Measurements from ENCODE around the gene PPP1R13B. TPM values are rescaled to one million over a fixed set of nuclear protein-coding genes. Genes with fewer than 3 reads are reported as not detected.
A peak's percentile ranks its signal among the peaks of the same experiment; 100 is the strongest.

The PPP1R13B gene
- total and polyA plus RNA-seq, 7 experiments from 2014 or later = 3.3 to 26.8 (median 16.9) TPM

DNA sequence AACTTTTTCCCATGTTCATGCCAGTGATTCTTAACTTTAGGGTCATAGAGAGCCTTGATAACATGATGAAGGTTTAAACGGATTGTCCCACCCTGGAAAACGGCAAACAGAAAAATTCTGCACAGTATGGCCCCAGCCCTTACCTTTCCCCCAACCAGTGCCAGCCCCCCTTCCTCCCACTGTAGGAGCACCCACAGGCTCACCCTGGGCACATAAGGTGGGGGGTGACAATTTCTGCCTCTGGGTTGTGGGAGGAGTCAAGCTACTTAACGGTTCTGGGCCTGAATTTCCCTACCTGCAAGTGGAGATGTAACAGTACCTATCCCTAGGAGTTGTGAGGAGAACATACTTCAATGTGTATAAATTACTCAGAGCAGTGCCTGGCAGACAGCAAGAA is 150.2 kb downstream of the PPP1R13B start:
- ATAC-seq (no peak), DNase-seq (no peak)
- intact Hi-C loops (cut with micrococcal nuclease) = no loop called here

GRCh38 chr14:103696466-103697071 is 150.8 kb downstream of the PPP1R13B start:
- Mint-ChIP-seq H3K4me3 (no peak overlapping the region), H3K4me1 (peaks cover 0 to 11% (median 4%) of the 10 kb centered on the region in 7 donors), H3K27ac (peak overlapping the region in 4 of 9 donors; percentile 22 to 66 (median 62)), H3K9me3 (no peaks in the 10 kb centered on the region), H3K27me3 (no peaks in the 10 kb centered on the region), H3K36me3 (peaks cover 0 to 21% (median 0%) of the 10 kb centered on the region in 5 donors)
- no peak for ATAC-seq
- CTCF ChIA-PET = no interaction called here
- H3K27me3 ChIP-seq (ENCODE audit: control insufficient read depth in 2 of 2, insufficient read depth in 2 of 2, low read length in 2 of 2) = no peaks in the 10 kb centered on the region
- peaks cover 0 to 71% (median 7%) of the 10 kb centered on the region in 3 experiments for H3K36me3 ChIP-seq (ENCODE audit: control insufficient read depth in 2 of 3, insufficient read depth in 3 of 3, low read length in 3 of 3)
- H3K27ac ChIP-seq (ENCODE audit: low read depth, low read length) = no peak overlapping the region
- H3K9me3 ChIP-seq (ENCODE audit: control insufficient read depth in 2 of 3, low read length in 3 of 3) = no peaks in the 10 kb centered on the region
- POLR2A ChIA-PET = interaction anchor here (1.0 kb wide), 1 partner anchor 10 kb away, joined by 3 read pairs; no protein-coding TSS in a partner anchor
- H3K4me3 ChIP-seq (ENCODE audit: low read length) = no peak overlapping the region
- intact Hi-C loops (cut with micrococcal nuclease) = no loop called here
- H3K4me1 ChIP-seq (ENCODE audit: control insufficient read depth in 2 of 2, insufficient read depth in 2 of 2, low read length in 2 of 2) = no peaks in the 10 kb centered on the region
- no peak for DNase-seq

More for the DNA sequence above, 150.2 kb downstream of the PPP1R13B start:
- no peak overlapping the region for H3K27ac ChIP-seq (ENCODE audit: low read depth, low read length)
- H3K4me3 Mint-ChIP-seq = no peak overlapping the region
- H3K27me3 Mint-ChIP-seq = no peaks in the 10 kb centered on the region
- ChIA-PET POLR2A (no interaction called here), CTCF (no interaction called here)
- H3K4me3 ChIP-seq (ENCODE audit: low read length) = no peak overlapping the region
- peaks cover 0 to 72% (median 7%) of the 10 kb centered on the region in 3 experiments for H3K36me3 ChIP-seq (ENCODE audit: control insufficient read depth in 2 of 3, insufficient read depth in 3 of 3, low read length in 3 of 3)
- peaks cover 0 to 21% (median 0%) of the 10 kb centered on the region in 5 donors for H3K36me3 Mint-ChIP-seq
- peaks cover 0 to 11% (median 4%) of the 10 kb centered on the region in 7 donors for H3K4me1 Mint-ChIP-seq
- H3K27me3 ChIP-seq (ENCODE audit: control insufficient read depth in 2 of 2, insufficient read depth in 2 of 2, low read length in 2 of 2) = no peaks in the 10 kb centered on the region
- no peaks in the 10 kb centered on the region for H3K4me1 ChIP-seq (ENCODE audit: control insufficient read depth in 2 of 2, insufficient read depth in 2 of 2, low read length in 2 of 2)
- H3K9me3 Mint-ChIP-seq = no peaks in the 10 kb centered on the region
- peak overlapping the region in 7 of 9 donors; percentile 31 to 66 (median 43) for H3K27ac Mint-ChIP-seq
- H3K9me3 ChIP-seq (ENCODE audit: control insufficient read depth in 2 of 3, low read length in 3 of 3) = no peaks in the 10 kb centered on the region

DNA sequence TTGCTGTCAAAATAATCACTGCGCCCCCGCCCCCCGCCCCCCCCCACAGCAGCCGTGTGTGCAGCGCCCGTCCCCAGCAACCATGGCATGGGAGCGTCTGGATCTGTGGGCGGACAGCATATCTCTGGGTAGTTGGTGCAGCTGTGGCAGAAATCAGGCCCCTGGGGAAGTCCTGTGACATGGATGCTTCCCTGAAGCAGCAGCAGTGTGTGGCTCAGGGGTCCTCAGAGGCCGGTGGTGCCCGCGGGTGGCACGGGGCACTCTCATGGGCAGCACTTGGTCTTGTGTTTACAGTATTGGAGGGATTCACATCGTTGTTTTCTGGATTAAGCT is 151.3 kb downstream of the PPP1R13B start:
- no peaks in the 10 kb centered on the region for H3K9me3 Mint-ChIP-seq
- H3K4me1 Mint-ChIP-seq = peaks cover 0 to 11% (median 4%) of the 10 kb centered on the region in 7 donors
- CTCF ChIA-PET = no interaction called here
- DNase-seq = no peak
- Histone ChIP-seq H3K27me3 (ENCODE audit: control insufficient read depth in 2 of 2, insufficient read depth in 2 of 2, low read length in 2 of 2) (no peaks in the 10 kb centered on the region), H3K4me1 (ENCODE audit: control insufficient read depth in 2 of 2, insufficient read depth in 2 of 2, low read length in 2 of 2) (no peaks in the 10 kb centered on the region), H3K4me3 (ENCODE audit: low read length) (no peak overlapping the region), H3K36me3 (ENCODE audit: control insufficient read depth in 2 of 3, insufficient read depth in 3 of 3, low read length in 3 of 3) (peaks cover 0 to 66% (median 7%) of the 10 kb centered on the region in 3 experiments), H3K9me3 (ENCODE audit: control insufficient read depth in 2 of 3, low read length in 3 of 3) (no peaks in the 10 kb centered on the region), H3K27ac (ENCODE audit: low read depth, low read length) (no peak overlapping the region)
- no peaks in the 10 kb centered on the region for H3K27me3 Mint-ChIP-seq
- intact Hi-C loops (cut with micrococcal nuclease) = no loop called here
- POLR2A ChIA-PET = interaction anchor here (1.0 kb wide), 1 partner anchor 9 kb away, joined by 3 read pairs; no protein-coding TSS in a partner anchor
- peaks cover 0 to 21% (median 0%) of the 10 kb centered on the region in 5 donors for H3K36me3 Mint-ChIP-seq
- ATAC-seq = no peak
- no peak overlapping the region for H3K4me3 Mint-ChIP-seq
- H3K27ac Mint-ChIP-seq = peak overlapping the region in 4 of 9 donors; percentile 28 to 65 (median 46)

- H3K36me3 Mint-ChIP-seq = peaks cover 0 to 21% (median 0%) of the 10 kb centered on the region in 5 donors
- CTCF ChIA-PET = no interaction called here
- H3K4me3 ChIP-seq (ENCODE audit: low read length) = no peak overlapping the region
- H3K4me1 Mint-ChIP-seq = peaks cover 0 to 11% (median 4%) of the 10 kb centered on the region in 7 donors
- intact Hi-C loops (cut with micrococcal nuclease) = no loop called here
- H3K9me3 ChIP-seq (ENCODE audit: control insufficient read depth in 2 of 3, low read length in 3 of 3) = no peaks in the 10 kb centered on the region
- H3K9me3 Mint-ChIP-seq = no peaks in the 10 kb centered on the region
- no peak overlapping the region for H3K27ac ChIP-seq (ENCODE audit: low read depth, low read length)
- H3K27me3 Mint-ChIP-seq = no peaks in the 10 kb centered on the region
- H3K4me1 ChIP-seq (ENCODE audit: control insufficient read depth in 2 of 2, insufficient read depth in 2 of 2, low read length in 2 of 2) = no peaks in the 10 kb centered on the region
- POLR2A ChIA-PET = interaction anchor here (1.0 kb wide), 1 partner anchor 8 kb away, joined by 3 read pairs; no protein-coding TSS in a partner anchor
- DNase-seq = no peak
- no peaks in the 10 kb centered on the region for H3K27me3 ChIP-seq (ENCODE audit: control insufficient read depth in 2 of 2, insufficient read depth in 2 of 2, low read length in 2 of 2)
- peaks cover 0 to 66% (median 7%) of the 10 kb centered on the region in 3 experiments for H3K36me3 ChIP-seq (ENCODE audit: control insufficient read depth in 2 of 3, insufficient read depth in 3 of 3, low read length in 3 of 3)
- H3K4me3 Mint-ChIP-seq = no peak overlapping the region
- ATAC-seq = no peak
- H3K27ac Mint-ChIP-seq = peak overlapping the region in 7 of 9 donors; percentile 8 to 79 (median 52)
Measured at GRCh38 chr14:103695296-103696069, 151.9 kb downstream of the PPP1R13B start.

- H3K9me3 ChIP-seq (ENCODE audit: control insufficient read depth in 2 of 3, low read length in 3 of 3) = no peaks in the 10 kb centered on the region
- H3K27me3 ChIP-seq (ENCODE audit: control insufficient read depth in 2 of 2, insufficient read depth in 2 of 2, low read length in 2 of 2) = no peaks in the 10 kb centered on the region
- no peak overlapping the region for H3K4me3 ChIP-seq (ENCODE audit: low read length)
- H3K4me1 ChIP-seq (ENCODE audit: control insufficient read depth in 2 of 2, insufficient read depth in 2 of 2, low read length in 2 of 2) = no peaks in the 10 kb centered on the region
- Mint-ChIP-seq H3K9me3 (no peaks in the 10 kb centered on the region), H3K4me3 (no peak overlapping the region), H3K27ac (no peak overlapping the region), H3K27me3 (no peaks in the 10 kb centered on the region), H3K4me1 (peaks cover under 1 to 14% (median 4%) of the 10 kb centered on the region in 7 donors), H3K36me3 (peaks cover 0 to 22% (median 0%) of the 10 kb centered on the region in 5 donors)
- DNase-seq (no peak), ATAC-seq (no peak)
- peaks cover 0 to 65% (median 7%) of the 10 kb centered on the region in 3 experiments for H3K36me3 ChIP-seq (ENCODE audit: control insufficient read depth in 2 of 3, insufficient read depth in 3 of 3, low read length in 3 of 3)
- intact Hi-C loops (cut with micrococcal nuclease) = no loop called here
- no peak overlapping the region for H3K27ac ChIP-seq (ENCODE audit: low read depth, low read length)
- CTCF ChIA-PET = no interaction called here
- POLR2A ChIA-PET = no interaction called here
Measured at GRCh38 chr14:103694572-103695026, 152.8 kb downstream of the PPP1R13B start.

DNA sequence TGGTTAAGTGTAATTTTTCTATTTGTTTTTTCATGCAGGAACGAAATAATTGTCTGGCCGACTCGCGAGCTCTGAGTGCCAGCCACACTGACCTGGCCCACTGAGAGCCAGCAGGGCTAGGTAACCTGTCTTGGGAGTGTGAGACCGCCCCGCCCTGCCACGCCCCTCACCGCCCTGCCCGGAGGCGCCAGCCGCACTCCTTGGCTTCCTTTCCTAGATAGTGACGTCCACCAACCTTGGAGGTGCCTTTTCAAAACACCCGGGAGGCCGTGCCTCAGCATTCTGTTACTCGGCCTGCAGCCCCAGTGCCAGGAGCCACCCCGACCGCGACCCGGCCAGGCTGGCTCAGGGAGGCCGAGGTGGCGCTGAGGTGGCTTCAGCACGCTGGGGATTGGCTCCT is 153.9 kb downstream of the PPP1R13B start:
- H3K27me3 Mint-ChIP-seq = no peaks in the 10 kb centered on the region
- H3K36me3 Mint-ChIP-seq = peaks cover 0 to 28% (median 0%) of the 10 kb centered on the region in 5 donors
- no peak for ATAC-seq
- no peak overlapping the region for H3K27ac Mint-ChIP-seq
- Histone ChIP-seq H3K27me3 (ENCODE audit: control insufficient read depth in 2 of 2, insufficient read depth in 2 of 2, low read length in 2 of 2) (no peaks in the 10 kb centered on the region), H3K27ac (ENCODE audit: low read depth, low read length) (no peak overlapping the region), H3K4me1 (ENCODE audit: control insufficient read depth in 2 of 2, insufficient read depth in 2 of 2, low read length in 2 of 2) (no peaks in the 10 kb centered on the region), H3K9me3 (ENCODE audit: control insufficient read depth in 2 of 3, low read length in 3 of 3) (no peaks in the 10 kb centered on the region), H3K36me3 (ENCODE audit: control insufficient read depth in 2 of 3, insufficient read depth in 3 of 3, low read length in 3 of 3) (peaks cover 0 to 67% (median 7%) of the 10 kb centered on the region in 3 experiments), H3K4me3 (ENCODE audit: low read length) (no peak overlapping the region)
- no peak for DNase-seq
- ChIA-PET POLR2A (no interaction called here), CTCF (no interaction called here)
- H3K4me3 Mint-ChIP-seq = no peak overlapping the region
- peaks cover 3 to 14% (median 4%) of the 10 kb centered on the region in 7 donors for H3K4me1 Mint-ChIP-seq
- intact Hi-C loops (cut with micrococcal nuclease) = no loop called here
- H3K9me3 Mint-ChIP-seq = no peaks in the 10 kb centered on the region

All from naive thymus-derived CD4-positive, alpha-beta T cell (primary cell).